22Rv1 (cell line): Measurements from ENCODE around the gene BRD2.

ENCODE experiments used
- H3K27ac ChIP-seq: fragments of 450-650 bp; 2 replicates; pipeline ENCODE4 v1.5.1; 2017
- ZFX ChIP-seq: fragments of 450-650 bp; IDR thresholded peaks from 2 replicates; pipeline ENCODE4 v1.6.1; 2017; ENCODE audit warnings: antibody characterized with exemption, borderline replicate concordance
- TF ChIP-seq, protein P1 (sequence below): fragments of 450-650 bp; IDR thresholded peaks from 2 replicates; pipeline ENCODE4 v1.5.1; 2017; ENCODE audit warnings: mild to moderate bottlenecking

The BRD2 gene

GRCh38 chr6:32974541-32975308 lies 6.3 kb downstream of the BRD2 start:
- peak overlapping the region; percentile 100 for H3K27ac ChIP-seq
- no peak for TF ChIP-seq ZFX
- TF ChIP-seq, protein P1, sequence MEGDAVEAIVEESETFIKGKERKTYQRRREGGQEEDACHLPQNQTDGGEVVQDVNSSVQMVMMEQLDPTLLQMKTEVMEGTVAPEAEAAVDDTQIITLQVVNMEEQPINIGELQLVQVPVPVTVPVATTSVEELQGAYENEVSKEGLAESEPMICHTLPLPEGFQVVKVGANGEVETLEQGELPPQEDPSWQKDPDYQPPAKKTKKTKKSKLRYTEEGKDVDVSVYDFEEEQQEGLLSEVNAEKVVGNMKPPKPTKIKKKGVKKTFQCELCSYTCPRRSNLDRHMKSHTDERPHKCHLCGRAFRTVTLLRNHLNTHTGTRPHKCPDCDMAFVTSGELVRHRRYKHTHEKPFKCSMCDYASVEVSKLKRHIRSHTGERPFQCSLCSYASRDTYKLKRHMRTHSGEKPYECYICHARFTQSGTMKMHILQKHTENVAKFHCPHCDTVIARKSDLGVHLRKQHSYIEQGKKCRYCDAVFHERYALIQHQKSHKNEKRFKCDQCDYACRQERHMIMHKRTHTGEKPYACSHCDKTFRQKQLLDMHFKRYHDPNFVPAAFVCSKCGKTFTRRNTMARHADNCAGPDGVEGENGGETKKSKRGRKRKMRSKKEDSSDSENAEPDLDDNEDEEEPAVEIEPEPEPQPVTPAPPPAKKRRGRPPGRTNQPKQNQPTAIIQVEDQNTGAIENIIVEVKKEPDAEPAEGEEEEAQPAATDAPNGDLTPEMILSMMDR: no peak

GRCh38 chr6:32975886-32976285 lies 7.5 kb downstream of the BRD2 start:
- TF ChIP-seq, protein P1: no peak
- no peak for TF ChIP-seq ZFX
- peak overlapping the region; percentile 100 for H3K27ac ChIP-seq

GRCh38 chr6:32976334-32977069 lies 8.1 kb downstream of the BRD2 start:
- H3K27ac ChIP-seq: peak overlapping the region; percentile 100
- TF ChIP-seq ZFX: no peak
- TF ChIP-seq, protein P1: no peak

GRCh38 chr6:32977272-32977952 lies 9.0 kb downstream of the BRD2 start:
- H3K27ac ChIP-seq: peak overlapping the region; percentile 100

GRCh38 chr6:32977953-32978324 lies 9.5 kb downstream of the BRD2 start:
- H3K27ac ChIP-seq: peak overlapping the region; percentile 100
- TF ChIP-seq, protein P1: no peak
- no peak for TF ChIP-seq ZFX

More at GRCh38 chr6:32977272-32977952, 9.0 kb downstream of the BRD2 start:
- TF ChIP-seq ZFX: no peak
- TF ChIP-seq, protein P1: no peak

DNA sequence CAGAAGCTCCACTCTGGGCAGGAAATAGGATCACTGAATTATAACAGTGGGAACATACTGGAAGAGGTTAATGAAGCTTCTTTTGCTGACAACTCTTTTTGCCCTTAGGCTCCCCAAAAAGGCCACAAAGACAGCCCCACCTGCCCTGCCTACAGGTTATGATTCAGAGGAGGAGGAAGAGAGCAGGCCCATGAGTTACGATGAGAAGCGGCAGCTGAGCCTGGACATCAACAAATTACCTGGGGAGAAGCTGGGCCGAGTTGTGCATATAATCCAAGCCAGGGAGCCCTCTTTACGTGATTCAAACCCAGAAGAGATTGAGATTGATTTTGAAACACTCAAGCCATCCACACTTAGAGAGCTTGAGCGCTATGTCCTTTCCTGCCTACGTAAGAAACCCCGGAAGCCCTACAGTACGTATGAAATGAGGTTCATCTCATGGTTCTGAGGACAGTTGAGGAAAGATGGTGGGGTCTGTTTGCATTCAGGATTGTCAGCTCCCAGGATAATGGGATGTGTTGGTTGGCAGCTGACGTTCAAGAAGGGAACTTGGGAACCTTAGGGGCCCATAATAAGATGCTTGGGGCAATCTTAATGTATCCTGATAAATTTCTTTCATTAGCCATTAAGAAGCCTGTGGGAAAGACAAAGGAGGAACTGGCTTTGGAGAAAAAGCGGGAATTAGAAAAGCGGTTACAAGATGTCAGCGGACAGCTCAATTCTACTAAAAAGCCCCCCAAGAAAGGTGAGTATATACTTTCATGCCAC lies 11.5 kb downstream of the BRD2 start:
- peak overlapping the region; percentile 100 for H3K27ac ChIP-seq
- TF ChIP-seq ZFX: no peak

DNA sequence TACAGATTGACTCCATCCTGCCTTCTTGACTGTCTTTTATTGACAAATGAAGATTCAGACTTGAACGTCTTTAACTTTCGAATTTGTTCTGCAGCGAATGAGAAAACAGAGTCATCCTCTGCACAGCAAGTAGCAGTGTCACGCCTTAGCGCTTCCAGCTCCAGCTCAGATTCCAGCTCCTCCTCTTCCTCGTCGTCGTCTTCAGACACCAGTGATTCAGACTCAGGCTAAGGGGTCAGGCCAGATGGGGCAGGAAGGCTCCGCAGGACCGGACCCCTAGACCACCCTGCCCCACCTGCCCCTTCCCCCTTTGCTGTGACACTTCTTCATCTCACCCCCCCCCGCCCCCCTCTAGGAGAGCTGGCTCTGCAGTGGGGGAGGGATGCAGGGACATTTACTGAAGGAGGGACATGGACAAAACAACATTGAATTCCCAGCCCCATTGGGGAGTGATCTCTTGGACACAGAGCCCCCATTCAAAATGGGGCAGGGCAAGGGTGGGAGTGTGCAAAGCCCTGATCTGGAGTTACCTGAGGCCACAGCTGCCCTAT lies 12.2 kb downstream of the BRD2 start:
- H3K27ac ChIP-seq: peak overlapping the region; percentile 100
- TF ChIP-seq, protein P1: no peak
